Stimulated activated CD8-positive, alpha-beta memory T cell treated with anti-CD3 and anti-CD28 coated beads, Interleukin-4, amount 100 ng/mL, for 24 hours (primary cell): ENCODE results near the gene FRMD5.
"Not testable (repeated sequence)": the region's sequence is repeated elsewhere in the genome, so short reads cannot be mapped to it uniquely, and the experiment has no call there.

Experiments
- DNase-seq: peaks from one replicate; pipeline ENCODE4 v3.0.0-alpha.2; 2020; ENCODE audit warnings: low read depth

The FRMD5 gene

DNA sequence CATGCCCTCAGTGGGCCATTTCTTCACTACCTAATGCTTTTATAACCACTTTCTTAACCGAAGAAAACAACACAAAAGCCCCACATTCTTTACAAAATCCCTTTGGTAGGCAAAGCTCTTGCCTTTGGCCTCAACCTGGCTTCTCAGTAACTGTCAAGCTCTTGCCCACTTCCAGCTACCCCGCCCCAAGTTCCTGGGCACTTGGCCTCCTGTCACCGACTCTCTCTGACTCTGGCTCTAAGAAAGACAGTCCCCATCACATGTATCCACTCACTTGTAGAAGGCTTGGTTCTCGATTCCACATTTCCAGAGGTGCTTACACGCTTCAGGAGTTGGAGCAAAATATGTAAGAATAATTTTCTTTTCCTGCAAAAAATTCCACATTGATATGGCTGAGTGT lies 307.2 kb downstream of the FRMD5 start:
- no peak for DNase-seq

DNA sequence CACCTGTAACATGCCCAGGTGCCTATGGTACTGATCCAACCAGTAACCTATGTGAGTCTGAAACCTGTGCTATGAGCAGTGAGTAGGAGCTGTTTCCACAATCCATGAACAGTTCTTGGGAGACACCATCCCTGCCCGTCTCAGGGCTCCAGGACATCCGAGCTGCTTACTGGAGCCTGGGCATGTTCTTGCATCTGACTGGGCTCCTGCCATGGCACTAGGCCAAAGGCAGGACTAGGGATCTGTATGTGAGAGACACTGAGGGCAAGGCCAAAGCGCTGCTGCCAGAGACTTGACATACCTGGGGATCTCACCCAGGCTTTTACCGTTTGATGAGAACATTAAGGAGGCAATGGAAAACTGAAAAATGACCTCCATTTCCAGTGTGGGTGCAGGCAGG lies 308.5 kb downstream of the FRMD5 start:
- DNase-seq: no peak

DNA sequence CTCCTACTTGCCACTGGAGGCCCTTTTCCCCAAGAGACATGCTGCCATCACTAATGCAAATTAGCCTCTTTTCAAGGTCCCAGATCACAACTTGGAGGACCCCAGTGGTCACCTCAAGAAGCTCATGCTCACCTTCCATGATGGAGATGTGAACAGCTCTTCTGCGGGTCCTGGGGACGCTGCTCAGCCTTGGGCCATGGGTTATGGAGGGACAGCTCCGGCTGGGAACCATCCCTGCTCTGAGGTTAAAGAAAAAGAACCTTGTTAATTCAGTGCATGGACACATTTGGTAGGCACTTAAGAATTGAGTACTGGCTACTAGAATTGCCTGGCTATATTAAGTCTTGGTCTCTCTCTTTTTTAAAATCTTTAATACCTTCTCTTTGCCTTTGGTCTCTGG lies 311.5 kb downstream of the FRMD5 start:
- no peak for DNase-seq

DNA sequence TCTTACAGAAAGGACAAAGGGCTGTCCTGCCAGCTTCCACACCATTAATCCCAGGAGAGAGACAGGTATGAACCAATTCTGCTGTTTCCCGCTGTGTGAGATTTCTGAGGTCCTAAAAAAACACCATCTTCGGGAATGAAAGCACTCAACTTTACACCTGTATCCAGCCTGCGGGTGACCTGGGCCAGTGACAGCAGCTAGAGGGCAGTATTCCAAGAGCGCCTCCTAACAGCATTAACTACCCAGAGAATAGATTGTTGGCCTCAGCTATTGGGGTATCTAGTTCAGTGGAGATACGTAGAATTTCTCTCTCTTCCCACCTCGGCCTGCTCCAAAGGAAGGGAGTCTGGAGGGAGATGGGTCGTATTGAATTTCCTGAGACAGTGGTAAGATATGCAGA lies 313.1 kb downstream of the FRMD5 start:
- no peak for DNase-seq

DNA sequence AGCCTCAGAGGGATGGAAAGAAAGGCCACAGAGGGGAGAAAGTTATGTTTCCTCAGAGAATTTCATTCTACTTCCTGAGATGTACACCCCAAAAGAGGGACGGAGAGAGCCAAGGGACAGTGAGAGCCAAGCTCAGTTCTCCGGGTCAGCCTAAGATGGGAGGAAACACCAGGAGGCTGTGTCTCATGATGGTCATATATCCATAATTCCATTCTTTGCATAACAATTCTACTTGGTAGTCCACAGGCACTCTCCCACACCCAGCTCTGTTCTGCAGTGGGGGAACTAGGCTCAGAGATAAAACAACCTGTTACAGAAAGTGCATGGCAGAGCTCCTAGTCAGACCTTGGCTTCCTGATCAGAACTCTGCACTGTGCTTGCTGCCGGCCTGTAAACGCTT lies 313.8 kb downstream of the FRMD5 start:
- DNase-seq: no peak

DNA sequence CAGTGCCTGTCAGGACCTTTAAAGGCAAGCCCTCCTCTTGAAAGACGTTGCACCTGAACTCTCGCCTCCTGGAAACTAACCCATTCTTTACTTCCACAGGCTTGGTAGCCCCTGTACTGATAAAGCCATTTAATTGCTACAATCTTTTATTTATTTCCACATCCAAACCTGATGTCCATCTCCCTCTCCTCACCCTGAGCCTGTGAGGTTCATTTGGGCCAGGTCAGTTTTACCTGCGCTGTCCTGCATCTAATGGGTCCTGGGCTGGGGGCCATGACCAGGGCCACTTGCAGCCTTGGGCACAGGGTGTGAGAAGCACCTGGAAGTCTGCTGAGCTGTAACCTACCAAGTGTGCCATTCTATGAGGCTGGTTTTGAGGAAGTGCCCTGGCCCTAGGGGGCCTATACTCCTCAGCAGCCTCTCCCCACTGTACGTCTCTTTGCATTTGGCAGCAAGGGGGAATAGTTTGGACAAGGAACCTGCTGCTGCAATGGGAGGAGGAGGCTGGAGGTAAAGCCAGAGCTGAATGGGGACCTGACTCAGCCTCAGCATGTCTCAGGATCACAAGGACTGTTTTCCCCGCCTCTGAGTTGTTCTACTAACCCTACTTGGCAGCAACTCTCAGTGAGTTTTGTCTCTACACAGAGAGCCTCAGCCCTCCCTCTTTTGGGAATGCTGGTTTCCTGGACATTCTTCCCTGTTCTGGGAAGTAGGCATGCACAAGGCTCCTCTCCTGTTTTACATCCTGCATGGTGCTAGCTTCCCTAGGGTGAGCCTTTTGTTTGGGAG lies 314.5 kb downstream of the FRMD5 start:
- no peak for DNase-seq

DNA sequence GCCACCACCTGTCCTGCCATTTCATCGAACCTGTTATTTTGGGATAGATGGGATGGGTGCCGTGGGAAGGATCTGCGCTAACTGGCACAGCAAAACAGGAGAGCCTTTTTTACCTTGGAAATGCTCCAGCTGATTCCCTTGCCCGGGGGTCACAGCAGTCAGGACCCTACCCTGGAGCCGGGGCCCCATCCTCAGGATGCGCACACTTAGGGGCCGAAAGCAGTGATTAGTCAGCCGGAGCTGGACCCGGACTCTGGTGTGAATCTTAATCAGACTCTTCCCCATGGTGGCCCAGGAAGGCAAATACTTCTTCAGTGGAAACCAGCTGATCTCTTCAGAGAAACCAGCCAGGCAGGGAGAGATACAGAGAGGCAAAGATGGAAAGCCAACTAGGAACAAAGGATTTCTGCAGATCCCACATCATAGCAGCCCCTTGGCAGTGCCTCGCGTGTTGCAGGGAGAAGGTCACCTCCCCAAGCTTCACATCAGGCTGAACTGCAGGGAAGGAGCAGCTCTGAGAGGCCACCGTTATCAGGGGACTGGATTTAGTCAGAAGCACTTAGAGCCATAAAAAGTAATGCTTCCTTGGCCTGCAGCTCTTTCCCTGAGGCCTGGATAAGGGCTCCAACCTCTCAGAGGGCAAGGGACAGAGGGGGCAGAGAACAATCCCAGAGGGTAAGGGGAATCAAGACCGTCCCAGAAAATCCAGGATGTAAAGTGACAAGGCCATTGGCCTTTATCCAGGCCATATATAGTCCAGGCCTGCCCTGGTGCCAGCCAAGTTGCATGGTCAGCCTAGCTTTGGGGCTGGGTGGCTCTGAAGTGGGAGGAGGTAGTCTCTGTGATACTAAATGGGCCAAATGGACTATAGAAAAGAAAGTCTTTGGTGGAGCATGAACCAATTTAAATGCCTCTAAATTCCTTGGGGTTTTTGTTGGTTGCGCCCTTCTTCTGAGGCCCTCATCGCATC lies 315.4 kb downstream of the FRMD5 start:
- DNase-seq: no peak

DNA sequence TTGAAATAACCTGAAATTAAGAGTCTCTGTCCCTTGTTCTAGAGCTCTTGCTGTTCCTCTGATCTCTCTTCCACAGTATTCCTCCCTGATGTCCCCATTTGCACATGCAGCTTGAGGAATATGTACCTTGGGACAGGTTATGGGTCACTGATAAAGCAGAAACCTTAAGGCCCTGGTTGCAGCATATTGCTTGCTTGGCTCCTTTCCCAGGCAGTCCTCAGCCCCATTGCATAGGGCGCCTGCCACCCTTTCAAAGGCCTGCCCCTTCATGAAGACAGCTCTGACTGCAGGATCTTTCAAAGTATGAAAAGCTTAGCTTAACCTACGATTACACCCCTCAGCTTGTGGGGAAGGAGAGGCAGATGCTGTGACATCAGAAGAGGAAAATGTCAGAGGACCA lies 316.6 kb downstream of the FRMD5 start:
- DNase-seq: no peak

DNA sequence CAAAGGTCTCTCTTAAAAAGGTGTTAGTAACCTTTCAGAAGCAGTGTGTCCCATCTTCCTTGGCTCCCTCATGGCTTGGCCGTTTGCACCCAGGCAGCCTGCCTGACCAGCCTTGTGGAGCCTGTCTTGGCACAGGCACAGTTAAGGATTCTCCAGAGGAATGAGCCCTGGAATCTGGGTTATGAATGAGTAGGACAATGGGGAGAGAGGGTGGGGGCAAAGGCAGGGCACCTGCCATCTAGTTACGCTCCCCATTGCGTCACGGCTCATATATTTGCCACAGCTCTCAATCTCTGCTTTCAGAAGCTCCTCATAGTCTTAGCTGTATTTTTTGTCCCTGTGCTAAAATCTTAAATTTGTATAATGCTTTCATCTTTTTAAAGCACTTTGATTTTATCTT lies 317.7 kb downstream of the FRMD5 start:
- no peak for DNase-seq

DNA sequence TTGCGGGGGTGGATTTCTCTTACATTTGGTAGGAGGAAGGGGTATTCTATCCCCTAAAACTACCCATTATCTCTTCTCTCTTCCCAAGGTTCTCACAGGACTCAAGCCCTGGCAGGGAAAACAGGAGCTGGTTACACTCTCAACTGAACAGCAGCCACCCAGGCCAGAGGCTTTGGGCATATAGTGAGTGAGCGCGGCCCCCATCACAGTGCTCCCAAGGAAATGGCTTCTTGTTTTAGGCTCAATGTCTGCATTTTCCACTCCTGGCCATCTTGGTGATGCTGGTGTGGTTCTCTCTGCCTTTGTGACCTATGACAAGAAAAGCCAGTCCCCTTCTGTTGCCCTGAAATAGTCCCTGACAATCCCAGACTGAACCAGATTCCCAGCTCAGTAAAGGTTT lies 318.2 kb downstream of the FRMD5 start:
- no peak for DNase-seq

DNA sequence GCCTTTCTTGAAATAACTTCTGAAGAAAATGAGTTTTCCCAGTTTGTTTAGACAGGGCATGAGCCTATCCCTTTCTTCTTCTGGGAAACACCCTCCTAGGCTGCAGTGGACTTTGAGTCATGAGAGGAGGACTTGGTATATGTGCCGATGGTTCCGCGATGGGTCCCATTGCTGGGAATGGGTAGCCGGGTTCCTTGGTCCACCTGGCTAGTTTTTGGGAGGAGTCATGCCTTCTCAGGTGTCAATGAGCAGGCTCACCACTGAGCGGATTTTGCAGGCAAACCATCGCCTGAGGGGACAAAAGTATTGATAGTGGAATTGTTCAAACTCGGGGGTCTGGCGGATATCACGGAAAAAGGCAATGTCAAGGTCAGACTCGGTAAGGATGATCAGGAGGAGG lies 321.4 kb downstream of the FRMD5 start:
- no peak for DNase-seq

DNA sequence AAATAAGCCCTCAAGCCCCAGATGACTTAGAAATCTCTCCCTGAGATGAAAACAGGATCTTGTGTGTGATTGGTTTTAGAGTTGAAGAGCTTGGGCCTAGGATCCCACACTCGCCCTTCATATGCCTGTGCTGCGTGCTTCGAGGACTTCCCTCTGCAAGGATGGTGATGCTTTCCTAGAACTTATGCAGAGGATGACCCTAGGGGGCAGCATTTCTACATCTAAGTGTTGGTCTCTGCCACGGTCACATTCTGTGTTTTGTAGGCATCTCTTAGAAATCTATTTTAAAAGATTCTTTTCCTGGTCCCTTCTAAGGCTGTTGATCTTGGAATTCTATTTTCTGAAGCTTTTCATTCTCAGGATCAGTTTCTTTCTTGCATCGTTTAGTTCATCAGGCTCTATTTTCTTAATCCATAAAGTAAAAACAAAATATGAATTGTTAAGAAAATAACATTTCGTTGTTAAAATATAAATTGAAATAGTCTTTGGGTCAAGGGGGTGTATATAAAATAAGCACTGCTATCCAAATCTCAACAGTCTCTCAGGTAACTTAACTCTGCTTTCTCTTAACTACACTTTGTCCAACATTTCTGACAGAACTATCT lies 322.6 kb downstream of the FRMD5 start:
- no peak for DNase-seq

DNA sequence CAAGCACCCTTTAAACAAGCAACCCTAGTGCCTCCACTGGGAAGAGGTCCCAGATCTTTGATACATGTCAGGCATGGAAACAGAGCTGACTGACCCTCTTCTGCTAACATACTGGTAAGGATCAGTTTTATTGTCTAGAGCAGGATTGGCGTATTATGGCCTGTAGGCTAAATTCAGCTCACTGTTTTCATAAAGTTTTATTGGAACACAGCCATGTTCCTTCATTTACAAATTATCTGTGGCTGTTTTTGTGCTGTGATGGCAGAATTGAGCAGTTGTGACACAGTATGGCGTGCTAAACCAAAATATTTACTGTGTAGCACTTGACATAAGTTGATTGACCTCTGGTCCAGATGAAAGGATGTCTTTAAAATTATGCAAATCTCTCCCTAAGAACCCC lies 323.2 kb downstream of the FRMD5 start:
- DNase-seq: no peak

DNA sequence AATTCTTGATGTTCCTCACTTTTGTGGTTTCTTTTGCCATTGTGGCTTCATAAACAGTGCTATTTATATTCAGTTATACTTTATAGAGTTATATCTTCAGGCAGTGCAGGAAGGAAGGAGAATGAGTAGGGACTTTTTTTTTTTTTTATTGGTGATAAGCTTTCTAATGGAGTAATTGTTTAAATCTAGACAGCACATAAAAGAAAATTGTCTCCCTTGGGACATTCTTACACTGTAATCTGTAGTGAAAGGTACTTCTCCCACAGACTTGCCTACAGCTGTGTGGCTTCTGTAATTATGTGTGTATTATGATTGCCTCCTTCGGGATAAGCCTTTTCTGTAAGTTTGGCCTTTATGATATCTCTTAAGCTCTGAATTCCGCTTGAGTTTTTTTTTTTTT lies 326.7 kb downstream of the FRMD5 start:
- DNase-seq: no peak

DNA sequence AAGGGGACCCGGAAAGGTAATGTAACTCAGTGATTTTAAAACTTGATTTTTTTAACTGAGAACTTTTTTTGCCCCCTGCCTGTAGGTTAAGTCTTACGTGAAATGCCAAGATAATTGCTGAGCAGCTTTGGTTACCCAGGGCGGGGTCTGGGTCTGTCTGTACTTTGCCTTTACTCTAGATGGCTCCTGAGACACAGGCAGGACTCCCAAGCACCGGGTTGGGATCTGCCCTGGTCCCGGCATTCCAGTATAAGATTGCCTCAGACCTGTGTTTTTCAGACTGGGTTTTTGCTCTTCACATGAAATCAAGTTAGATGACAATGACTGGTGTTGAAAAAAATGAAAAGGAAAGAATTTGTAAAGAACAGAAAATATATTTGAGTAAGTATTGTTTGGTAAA lies 328.0 kb downstream of the FRMD5 start:
- DNase-seq: no peak

DNA sequence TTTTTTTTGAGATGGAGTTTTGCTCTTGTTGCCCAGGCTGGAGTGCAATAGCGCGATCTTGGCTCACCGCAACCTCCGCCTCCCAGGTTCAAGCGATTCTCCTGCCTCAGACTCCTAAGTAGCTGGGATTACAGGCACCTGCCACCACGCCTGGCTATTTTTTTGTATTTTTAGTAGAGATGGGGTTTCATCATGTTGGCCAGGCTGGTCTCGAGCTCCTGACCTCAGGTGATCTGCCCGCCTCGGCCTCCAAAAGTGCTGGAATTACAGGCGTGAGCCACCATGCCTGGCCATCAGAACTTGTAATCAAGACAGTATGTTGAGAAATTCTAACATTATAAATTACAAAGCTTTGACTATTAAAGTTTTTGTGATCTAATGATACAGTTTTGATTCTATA lies 328.4 kb downstream of the FRMD5 start:
- DNase-seq: not testable (repeated sequence)

DNA sequence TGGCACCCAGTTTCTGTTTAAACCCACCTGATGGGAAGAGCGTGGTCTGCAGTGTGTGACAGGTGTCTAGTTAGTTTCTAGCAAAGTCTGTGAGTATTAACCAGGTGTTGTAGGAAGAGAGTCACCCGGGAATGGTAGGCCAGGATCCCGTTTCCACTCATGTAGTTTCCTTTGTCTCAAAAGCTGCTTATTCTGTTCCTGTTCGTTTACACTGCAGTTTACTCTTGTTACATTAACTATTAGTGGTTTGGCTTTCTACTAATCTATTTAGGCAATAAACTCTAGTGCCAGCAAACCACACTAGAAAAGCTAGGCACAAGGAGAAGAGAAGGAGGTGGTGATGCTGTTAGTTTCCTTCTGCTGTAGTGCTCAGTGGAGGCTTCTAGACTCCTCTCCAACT lies 335.5 kb downstream of the FRMD5 start:
- no peak for DNase-seq

DNA sequence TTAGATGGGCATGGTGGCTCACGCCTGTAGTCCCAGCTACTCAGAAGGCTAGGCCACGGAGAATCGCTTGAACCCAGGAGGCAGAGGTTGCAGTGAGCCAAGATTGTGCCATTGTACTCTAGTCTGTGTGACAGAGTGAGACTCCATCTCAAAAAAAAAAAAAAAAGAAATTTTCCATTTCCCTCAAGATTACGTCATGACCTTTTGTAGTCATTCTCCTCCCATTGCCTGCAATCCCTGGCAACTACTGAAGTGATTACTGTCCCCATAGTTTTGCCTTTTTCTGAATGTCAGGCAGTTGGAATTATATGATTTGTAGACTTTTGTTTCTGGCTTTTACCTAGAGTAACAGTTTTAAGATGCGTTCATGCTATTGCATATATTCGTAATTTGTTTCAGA lies 340.3 kb downstream of the FRMD5 start:
- no peak for DNase-seq

DNA sequence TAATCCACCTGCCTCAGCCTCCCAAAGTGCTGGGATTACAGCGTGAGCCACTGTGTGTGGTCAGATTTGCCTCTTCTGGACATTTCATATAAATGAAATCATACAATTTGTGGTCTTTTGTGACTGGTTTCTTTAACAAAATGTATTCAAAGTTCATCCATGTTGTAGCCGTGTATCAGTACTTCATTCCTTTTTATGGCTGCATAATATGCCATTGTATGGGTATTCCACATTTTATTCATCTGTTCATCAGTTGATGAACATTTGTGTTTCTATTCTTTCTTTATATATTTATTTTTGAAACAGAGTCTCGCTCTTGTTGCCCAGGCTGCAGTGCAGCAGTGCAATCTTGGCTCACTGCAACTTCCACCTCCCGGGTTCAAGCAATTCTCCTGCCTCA lies 342.5 kb downstream of the FRMD5 start:
- DNase-seq: no peak

DNA sequence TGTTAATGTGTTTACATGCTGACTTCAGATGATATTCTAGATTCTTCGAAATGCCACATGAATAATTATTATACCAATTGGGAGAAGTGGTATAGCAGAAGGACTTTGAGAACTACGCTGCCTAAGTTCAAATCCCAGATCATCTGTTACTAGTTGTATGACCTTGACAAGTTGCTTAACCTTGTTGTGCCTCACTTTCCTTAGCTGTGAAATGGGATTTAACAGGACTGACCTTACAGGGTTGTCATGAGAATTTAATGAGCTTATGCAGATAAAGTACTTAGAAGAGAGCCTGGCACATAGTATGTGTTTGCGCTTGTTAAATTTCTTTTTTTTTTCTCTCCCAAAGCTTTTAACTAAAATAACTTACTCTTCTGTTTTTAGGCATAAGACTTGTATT lies 343.8 kb downstream of the FRMD5 start:
- DNase-seq: no peak

DNA sequence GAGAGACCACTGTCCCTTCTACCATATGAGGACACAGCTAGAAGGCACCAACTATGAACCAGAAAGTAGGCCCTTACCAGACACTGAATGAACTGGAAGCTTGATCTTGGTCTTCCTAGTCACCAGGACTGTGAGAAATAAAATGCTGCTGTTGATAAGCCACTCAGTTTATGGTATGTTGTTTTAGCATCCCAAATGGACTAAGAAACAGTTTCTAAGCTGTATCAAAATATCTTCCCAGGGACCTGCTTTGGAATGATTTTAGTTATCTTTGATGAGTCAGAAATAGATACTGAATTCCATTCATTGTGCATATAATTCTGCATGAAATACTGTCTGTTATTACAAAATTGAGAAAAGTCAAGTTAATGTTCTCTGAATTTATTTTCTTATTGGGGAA lies 349.6 kb downstream of the FRMD5 start:
- no peak for DNase-seq

DNA sequence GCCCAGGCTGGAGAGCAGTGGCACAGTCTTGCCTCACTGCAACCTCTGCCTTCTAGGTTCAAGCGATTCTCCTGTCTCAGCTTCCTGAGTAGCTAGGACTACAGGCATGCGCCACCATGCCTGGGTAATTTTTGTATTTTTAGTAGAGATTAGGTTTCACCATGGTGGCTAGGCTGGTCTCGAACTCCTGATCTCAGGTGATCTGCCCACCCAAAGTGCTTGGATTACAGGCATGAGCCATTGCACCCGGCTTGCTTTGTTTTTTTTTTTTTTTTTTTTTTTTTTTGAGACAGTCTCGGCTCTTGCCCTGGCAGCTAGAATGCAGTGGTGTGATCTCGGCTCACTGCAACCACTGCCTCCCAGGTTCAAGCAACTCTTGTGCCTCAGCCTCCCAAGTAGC lies 362.6 kb downstream of the FRMD5 start:
- DNase-seq: not testable (repeated sequence)

DNA sequence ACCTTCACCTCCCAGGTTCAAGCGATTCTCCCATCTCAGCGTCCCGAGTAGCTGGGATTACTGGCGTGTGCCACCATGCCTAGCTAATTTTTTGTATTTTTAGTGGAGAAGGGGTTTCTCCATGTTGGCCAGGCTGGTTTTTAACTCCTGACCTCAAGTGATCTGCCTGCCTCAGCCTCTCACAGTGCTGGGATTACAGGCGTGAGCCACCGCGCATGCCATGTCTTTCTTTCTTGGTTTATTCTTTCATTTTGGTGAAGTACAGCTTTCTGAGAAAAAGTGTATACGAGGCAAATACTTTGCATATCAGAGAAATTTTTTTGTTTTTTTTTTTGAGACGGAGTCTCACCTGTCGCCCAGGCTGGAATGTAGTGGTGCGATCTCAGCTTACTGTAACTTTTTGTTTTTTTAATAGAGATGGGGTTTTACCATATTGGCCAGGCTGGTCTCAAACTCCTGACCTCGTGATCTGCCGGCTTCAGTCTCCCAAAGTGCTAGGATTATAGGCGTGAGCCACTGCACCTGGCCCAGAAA lies 363.5 kb downstream of the FRMD5 start:
- DNase-seq: not testable (repeated sequence)
